ENCODE measurements around the gene MCTP1.

DNA sequence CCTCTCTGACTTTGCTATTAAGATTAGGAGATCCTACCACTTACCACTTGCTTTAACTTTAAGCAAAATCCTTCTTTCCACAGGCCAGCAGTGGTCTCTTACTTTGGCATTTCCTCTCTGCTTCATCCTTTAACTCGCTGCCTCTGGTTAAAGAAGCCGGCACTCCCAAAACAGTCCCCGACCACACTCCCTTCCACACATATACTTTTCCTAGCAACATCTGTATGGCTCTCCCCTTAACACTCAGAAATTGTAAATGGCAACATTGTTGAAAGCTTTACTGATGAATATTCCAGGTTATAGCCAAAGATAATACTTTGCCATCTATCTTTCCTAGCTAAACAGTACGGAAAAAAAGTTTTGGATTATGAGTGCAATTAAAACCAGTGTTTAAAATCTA is 133.2 kb downstream of the MCTP1 start:
- TF ChIP-seq, protein P1, sequence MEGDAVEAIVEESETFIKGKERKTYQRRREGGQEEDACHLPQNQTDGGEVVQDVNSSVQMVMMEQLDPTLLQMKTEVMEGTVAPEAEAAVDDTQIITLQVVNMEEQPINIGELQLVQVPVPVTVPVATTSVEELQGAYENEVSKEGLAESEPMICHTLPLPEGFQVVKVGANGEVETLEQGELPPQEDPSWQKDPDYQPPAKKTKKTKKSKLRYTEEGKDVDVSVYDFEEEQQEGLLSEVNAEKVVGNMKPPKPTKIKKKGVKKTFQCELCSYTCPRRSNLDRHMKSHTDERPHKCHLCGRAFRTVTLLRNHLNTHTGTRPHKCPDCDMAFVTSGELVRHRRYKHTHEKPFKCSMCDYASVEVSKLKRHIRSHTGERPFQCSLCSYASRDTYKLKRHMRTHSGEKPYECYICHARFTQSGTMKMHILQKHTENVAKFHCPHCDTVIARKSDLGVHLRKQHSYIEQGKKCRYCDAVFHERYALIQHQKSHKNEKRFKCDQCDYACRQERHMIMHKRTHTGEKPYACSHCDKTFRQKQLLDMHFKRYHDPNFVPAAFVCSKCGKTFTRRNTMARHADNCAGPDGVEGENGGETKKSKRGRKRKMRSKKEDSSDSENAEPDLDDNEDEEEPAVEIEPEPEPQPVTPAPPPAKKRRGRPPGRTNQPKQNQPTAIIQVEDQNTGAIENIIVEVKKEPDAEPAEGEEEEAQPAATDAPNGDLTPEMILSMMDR (IDR thresholded peaks at IDR 0.05; ENCODE audit: low read depth, low read length, poor library complexity, severe bottlenecking), result no peak
- TF ChIP-seq EZH2phosphoT487 (IDR thresholded peaks at IDR 0.05; ENCODE audit: borderline replicate concordance, low read length), result no peak
